Measurements from ENCODE around the gene SLC25A18.

DNA sequence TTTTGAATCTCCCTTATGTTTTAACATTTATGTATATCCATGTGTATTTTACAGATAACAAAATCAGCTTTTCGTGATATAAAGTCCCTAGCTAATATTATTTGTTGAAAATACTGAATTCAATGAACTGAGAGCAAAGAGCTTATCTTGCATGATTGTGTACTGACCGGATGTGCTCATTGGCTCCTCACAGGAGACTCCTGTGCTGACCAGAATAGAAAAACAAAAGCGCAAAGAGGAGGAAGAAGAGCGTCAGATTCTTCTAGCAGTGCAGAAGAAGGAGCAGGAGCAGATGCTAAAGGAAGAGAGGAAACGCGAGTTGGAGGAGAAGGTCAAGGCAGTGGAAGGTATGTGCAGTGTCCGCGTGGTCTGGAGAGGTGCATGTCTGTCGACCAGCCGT, 39.4 kb upstream of the SLC25A18 start:
- TF ChIP-seq POLR2A (IDR thresholded peaks at IDR 0.05; ENCODE audit: low read depth, low read length) (no peak), POLR2AphosphoS5 (IDR thresholded peaks at IDR 0.05; ENCODE audit: low read depth, low read length) (no peak), TAF1 (IDR thresholded peaks at IDR 0.05; ENCODE audit: borderline replicate concordance, low read depth, low read length) (no peak)

All from GM12892 (cell line).